GM12878 (cell line): ENCODE measurements around the gene SREK1. TPM values are rescaled to one million over a fixed set of nuclear protein-coding genes. Genes with fewer than 3 reads are reported as not detected.

Source experiments
- BCLAF1 ChIP-seq: fragments of 450-650 bp; IDR thresholded peaks from 2 replicates; pipeline ENCODE4 v1.6.1; 2017; ENCODE audit warnings: antibody characterized with exemption, mild to moderate bottlenecking, moderate library complexity
- BHLHE40 ChIP-seq, 2 experiments: fragments of 450-650 bp in 1 of 2; IDR thresholded peaks; 2 replicates each; pipeline ENCODE4 v1.6.1; 2011 to 2017; ENCODE audit warnings: low read depth in 2 of 2, borderline replicate concordance in 1 of 2, improper control_type of control experiment in 1 of 2, low read length in 1 of 2, mild to moderate bottlenecking in 1 of 2
- CBX3 ChIP-seq: fragments of 200-600 bp; sonication (generic); IDR thresholded peaks from 2 replicates; pipeline ENCODE4 v1.6.1; 2016; ENCODE audit warnings: low read depth, borderline replicate concordance
- PAX5 ChIP-seq: IDR thresholded peaks from 2 replicates; pipeline ENCODE4 v1.6.1; 2011; ENCODE audit warnings: low read depth, low read length, borderline replicate concordance
- PML ChIP-seq: IDR thresholded peaks from 2 replicates; pipeline ENCODE4 v1.6.1; 2012; ENCODE audit warnings: low read length, inconsistent platforms
- RB1 ChIP-seq: fragments of 450-650 bp; formaldehyde crosslinking; IDR thresholded peaks from 2 replicates; pipeline ENCODE4 v1.6.1; 2017; ENCODE audit warnings: mild to moderate bottlenecking, borderline replicate concordance
- SIX5 ChIP-seq: IDR thresholded peaks from 2 replicates; pipeline ENCODE4 v1.6.1; 2011; ENCODE audit warnings: mild to moderate bottlenecking, low read depth, low read length, moderate library complexity; ENCODE audit not compliant: severe bottlenecking
- SUZ12 ChIP-seq: fragments of 200-600 bp; sonication (generic); IDR thresholded peaks from one replicate; pipeline ENCODE4 v1.6.1; 2018; ENCODE audit warnings: antibody characterized with exemption, mild to moderate bottlenecking; ENCODE audit not compliant: unreplicated experiment
- TCF7 ChIP-seq: IDR thresholded peaks from 2 replicates; pipeline ENCODE4 v1.6.1; 2014; ENCODE audit warnings: antibody characterized with exemption, borderline replicate concordance
- polyA plus RNA-seq, 11 experiments: library from polyadenylated mRNA; depleted of rRNA in 4 of 11; unstranded in 6 of 11; stranded (reverse) in 5 of 11; fragments of >200 nt; fragmentation: Nextera tagmentation in 4 of 11; fragmentation: Illumina TruSeq in 1 of 11; extraction: Ambion mirVana in 4 of 11; extraction: Trizol in 1 of 11; gene quantifications; 1 replicate in 1 of 11; 2 replicates in 10 of 11; pipeline versions ENCODE4 v1.2.1 to v1.2.3, GENCODE V29; 2011 to 2016; ENCODE audit warnings: inconsistent platforms in 2 of 11, missing spikeins in 2 of 11, low read depth in 1 of 11
- total RNA-seq, 4 experiments: library from RNA; depleted of rRNA in 3 of 4; stranded (reverse); fragments of >200 nt in 3 of 4; fragmentation: Illumina TruSeq in 1 of 4; extraction: Trizol in 1 of 4; gene quantifications; 2 replicates each; pipeline versions ENCODE4 v1.2.1 to v1.2.3, GENCODE V29; 2013 to 2021
- TF ChIP-seq, protein P1 (sequence below): fragments of 450-650 bp; formaldehyde crosslinking; IDR thresholded peaks from 2 replicates; pipeline ENCODE4 v1.4.0; 2022; ENCODE audit warnings: mild to moderate bottlenecking, moderate library complexity

Gene SREK1
- total and polyA plus RNA-seq, 10 of the 15 experiments (the other 5 are each of a cell fraction or from before 2014, with no cell fraction given): 30.7 to 100 (median 61.5) TPM

GRCh38 chr5:66179297-66180051 lies 35.4 kb downstream of the SREK1 start (continued):
- TF ChIP-seq BCLAF1: no peak
- TF ChIP-seq PML: no peak
- no peak for TF ChIP-seq CBX3
- TF ChIP-seq SIX5: no peak
- no peak for TF ChIP-seq SUZ12
- TF ChIP-seq TCF7: no peak
- no peak for TF ChIP-seq BHLHE40 (IDR thresholded peaks at IDR 0.05; ENCODE audit: borderline replicate concordance in 1 of 2, low read depth in 2 of 2, low read length in 1 of 2)
- no peak for TF ChIP-seq PAX5
- TF ChIP-seq RB1: no peak
- TF ChIP-seq, protein P1, sequence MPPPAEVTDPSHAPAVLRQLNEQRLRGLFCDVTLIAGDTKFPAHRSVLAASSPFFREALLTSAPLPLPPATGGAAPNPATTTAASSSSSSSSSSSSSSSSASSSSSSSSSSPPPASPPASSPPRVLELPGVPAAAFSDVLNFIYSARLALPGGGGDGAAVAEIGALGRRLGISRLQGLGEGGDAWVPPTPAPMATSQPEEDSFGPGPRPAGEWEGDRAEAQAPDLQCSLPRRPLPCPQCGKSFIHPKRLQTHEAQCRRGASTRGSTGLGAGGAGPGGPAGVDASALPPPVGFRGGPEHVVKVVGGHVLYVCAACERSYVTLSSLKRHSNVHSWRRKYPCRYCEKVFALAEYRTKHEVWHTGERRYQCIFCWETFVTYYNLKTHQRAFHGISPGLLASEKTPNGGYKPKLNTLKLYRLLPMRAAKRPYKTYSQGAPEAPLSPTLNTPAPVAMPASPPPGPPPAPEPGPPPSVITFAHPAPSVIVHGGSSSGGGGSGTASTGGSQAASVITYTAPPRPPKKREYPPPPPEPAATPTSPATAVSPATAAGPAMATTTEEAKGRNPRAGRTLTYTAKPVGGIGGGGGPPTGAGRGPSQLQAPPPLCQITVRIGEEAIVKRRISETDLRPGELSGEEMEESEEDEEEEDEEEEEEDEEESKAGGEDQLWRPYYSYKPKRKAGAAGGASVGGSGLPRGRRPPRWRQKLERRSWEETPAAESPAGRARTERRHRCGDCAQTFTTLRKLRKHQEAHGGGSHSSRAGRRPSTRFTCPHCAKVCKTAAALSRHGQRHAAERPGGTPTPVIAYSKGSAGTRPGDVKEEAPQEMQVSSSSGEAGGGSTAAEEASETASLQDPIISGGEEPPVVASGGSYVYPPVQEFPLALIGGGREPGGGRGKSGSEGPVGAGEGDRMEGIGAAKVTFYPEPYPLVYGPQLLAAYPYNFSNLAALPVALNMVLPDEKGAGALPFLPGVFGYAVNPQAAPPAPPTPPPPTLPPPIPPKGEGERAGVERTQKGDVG (CRISPR knock-in tag): no peak
